HEK293T (cell line): ENCODE measurements around the gene PRKG1.

ENCODE experiments used
- BHLHE40 ChIP-seq: fragments of 450-650 bp; IDR thresholded peaks from 2 replicates; pipeline ENCODE4 v1.6.1; 2016; ENCODE audit warnings: mild to moderate bottlenecking, moderate library complexity, borderline replicate concordance
- FOXM1 ChIP-seq: fragments of 450-650 bp; IDR thresholded peaks from 2 replicates; pipeline ENCODE4 v1.6.1; 2017; ENCODE audit warnings: mild to moderate bottlenecking, borderline replicate concordance
- LEF1 ChIP-seq: fragments of 450-650 bp; IDR thresholded peaks from 2 replicates; pipeline ENCODE4 v1.6.1; 2017; ENCODE audit warnings: mild to moderate bottlenecking, borderline replicate concordance
- SP1 ChIP-seq: fragments of 450-650 bp; IDR thresholded peaks from 2 replicates; pipeline ENCODE4 v1.6.1; 2017

- TF ChIP-seq BHLHE40 (no peak), LEF1 (no peak), SP1 (no peak), FOXM1 (no peak)
Observed at GRCh38 chr10:51124852-51125251, 50.6 kb downstream of the PRKG1 start.
